K562 (cell line): ENCODE data around the gene BPIFB6. TPM values are rescaled to one million over a fixed set of nuclear protein-coding genes. Genes with fewer than 3 reads are reported as not detected.

Experiments
- ATAC-seq: fragments of 200-7000 bp; cut with Tn5 transposase; 3 replicates; pipeline ENCODE4 v1.9.1; 2020; ENCODE audit warnings: moderate library complexity
- BruUV-seq: library from RNA; stranded (reverse); fragments of 400-500 nt; replicated peaks from 2 replicates; lab custom pipeline; 2021; lab: Mats Ljungman, UMichigan
- CTCF ChIA-PET: fragments of 300-600 bp; formaldehyde crosslinking; extraction: SDS; loops from one replicate; lab custom pipeline; 2021; ENCODE audit warnings: low intra/inter-chr PET ratio; lab: Yijun Ruan, JAX
- POLR2A ChIA-PET: fragments of 300-600, 350-650 bp; sonication (Branson Sonifier 250); formaldehyde crosslinking; extraction: SDS; loops from one replicate; lab custom pipeline; 2021; ENCODE audit warnings: antibody characterized with exemption, inconsistent platforms; lab: Yijun Ruan, JAX
- DNase-seq, 4 experiments: peaks; one replicate each; pipeline versions ENCODE4 v3.0.0 to v3.0.0-alpha.2; 2011 to 2018; ENCODE audit warnings: low spot score in 3 of 4, mixed read lengths in 3 of 4; ENCODE audit errors: extremely low read depth in 1 of 4
- FAIRE-seq: peaks from 2 replicates; lab custom pipeline; 2011; peaks lifted over from hg19 to GRCh38; lab: Jason Lieb, UNC
- H2AFZ ChIP-seq: 2 replicates; pipeline ENCODE4 v1.6.0; 2011; ENCODE audit warnings: low read depth, low read length, control low read depth, inconsistent platforms
- H3K27ac ChIP-seq: fragments of 200-600 bp; 3 replicates; pipeline ENCODE4 v1.8.0; 2011; ENCODE audit warnings: low read depth, mild to moderate bottlenecking, control low read depth, inconsistent platforms, low read length, moderate library complexity, mixed read lengths; ENCODE audit errors: extremely low read depth
- H3K27me3 ChIP-seq, 2 experiments: fragments of 300-600 bp in 1 of 2; 2 replicates in 1 of 2; 3 replicates in 1 of 2; pipeline versions ENCODE4 v1.6.0 to v1.8.0; 2011; ENCODE audit warnings: inconsistent platforms in 2 of 2, low read length in 2 of 2, mild to moderate bottlenecking in 1 of 2, mixed read lengths in 1 of 2, moderate library complexity in 1 of 2; ENCODE audit not compliant: control insufficient read depth in 2 of 2, insufficient read depth in 2 of 2
- H3K36me3 ChIP-seq: fragments of 300-600 bp; 3 replicates; pipeline ENCODE4 v1.8.0; 2011; ENCODE audit warnings: mild to moderate bottlenecking, low read length, inconsistent platforms; ENCODE audit not compliant: control insufficient read depth, insufficient read depth
- H3K4me1 ChIP-seq, 2 experiments: fragments of 200-600 bp in 1 of 2; replicated peaks in 1 of 2; 2 replicates in 1 of 2; 3 replicates in 1 of 2; pipeline versions ENCODE4 v1.5.1 to v1.8.0; 2011; ENCODE audit warnings: inconsistent platforms in 2 of 2, low read length in 2 of 2, mild to moderate bottlenecking in 1 of 2, mixed read lengths in 1 of 2, moderate library complexity in 1 of 2; ENCODE audit not compliant: control insufficient read depth in 2 of 2, insufficient read depth in 2 of 2
- H3K4me2 ChIP-seq: 2 replicates; pipeline ENCODE4 v1.6.1; 2011; ENCODE audit warnings: low read length, control low read depth, inconsistent platforms, mixed read lengths; ENCODE audit not compliant: insufficient read depth
- H3K4me3 ChIP-seq: fragments of 200-600 bp; sonication (generic), shearing (Covaris generic); 2 replicates; pipeline ENCODE4 v1.5.1; 2016; ENCODE audit warnings: control low read depth, inconsistent platforms
- H3K79me2 ChIP-seq: fragments of 200-600 bp; 3 replicates; pipeline ENCODE4 v1.8.0; 2011; ENCODE audit warnings: low read length, inconsistent platforms; ENCODE audit not compliant: control insufficient read depth, insufficient read depth
- H3K9ac ChIP-seq, 2 experiments: 2 replicates each; pipeline versions ENCODE4 v1.6.0 to v1.6.1; 2011; ENCODE audit warnings: low read depth in 2 of 2, low read length in 2 of 2, control low read depth in 1 of 2, inconsistent platforms in 1 of 2, mild to moderate bottlenecking in 1 of 2, mixed read lengths in 1 of 2; ENCODE audit not compliant: insufficient read depth in 1 of 2
- H3K9me1 ChIP-seq: one replicate; pipeline ENCODE4 v1.6.0; 2011; ENCODE audit warnings: inconsistent platforms, mild to moderate bottlenecking, low read length, moderate library complexity; ENCODE audit not compliant: control insufficient read depth, insufficient read depth
- H3K9me3 ChIP-seq: replicated peaks from 2 replicates; pipeline ENCODE4 v1.5.1; 2011; ENCODE audit warnings: low read depth, low read length, inconsistent platforms; ENCODE audit not compliant: control insufficient read depth, insufficient read depth
- H4K20me1 ChIP-seq: replicated peaks from 2 replicates; pipeline ENCODE4 v1.6.1; 2011; ENCODE audit warnings: low read length, inconsistent platforms, mixed read lengths; ENCODE audit not compliant: control insufficient read depth, insufficient read depth
- BACH1 ChIP-seq: fragments of 200-800 bp; sonication (Bioruptor generic); IDR thresholded peaks from 2 replicates; pipeline ENCODE4 v1.6.1; 2016; ENCODE audit warnings: missing genetic modification characterization, missing compliant biosample characterization
- CBFA2T3 ChIP-seq: fragments of 450-650 bp; IDR thresholded peaks from 2 replicates; pipeline ENCODE4 v1.6.1; 2017
- CBX5 ChIP-seq: IDR thresholded peaks from 2 replicates; pipeline ENCODE4 v1.6.1; 2014; ENCODE audit warnings: low read depth, borderline replicate concordance
- COPS2 ChIP-seq: fragments of 450-650 bp; conservative IDR thresholded peaks from 2 replicates; pipeline ENCODE4 v1.6.1; 2016; ENCODE audit warnings: mild to moderate bottlenecking, moderate library complexity
- IFI16 ChIP-seq: fragments of 250-450 bp; sonication (Bioruptor Pico); IDR thresholded peaks from 2 replicates; pipeline ENCODE4 v2.1.2; 2022; ENCODE audit warnings: mild to moderate bottlenecking, inconsistent platforms
- KLF16 ChIP-seq: IDR thresholded peaks from 2 replicates; pipeline ENCODE4 v1.6.1; 2016; ENCODE audit warnings: antibody characterized with exemption
- NEUROD1 ChIP-seq: fragments of 150-350 bp; IDR thresholded peaks from 2 replicates; pipeline ENCODE4 v1.6.1; 2014; ENCODE audit warnings: borderline replicate concordance, low read length, low read depth; ENCODE audit not compliant: partially characterized antibody
- NRF1 ChIP-seq, 2 experiments: fragments of 450-650 bp; IDR thresholded peaks in 1 of 2; conservative IDR thresholded peaks in 1 of 2; 2 replicates each; pipeline ENCODE4 v1.6.1; 2014; ENCODE audit warnings: mild to moderate bottlenecking in 2 of 2
- PCBP1 ChIP-seq: fragments of 200-400 bp; formaldehyde crosslinking; IDR thresholded peaks from 2 replicates; pipeline ENCODE4 v1.6.1; 2018; ENCODE audit warnings: mild to moderate bottlenecking, low read depth, low read length; ENCODE audit not compliant: poor library complexity, severe bottlenecking
- PRPF4 ChIP-seq: fragments of 200-400 bp; formaldehyde crosslinking; IDR thresholded peaks from one replicate; pipeline ENCODE4 v1.6.1; 2017; ENCODE audit warnings: low read length, low read depth, mild to moderate bottlenecking; ENCODE audit not compliant: insufficient read depth, poor library complexity, severe bottlenecking
- RFX1 ChIP-seq: fragments of 450-650 bp; IDR thresholded peaks from 2 replicates; pipeline ENCODE4 v1.6.1; 2016; ENCODE audit warnings: mild to moderate bottlenecking, moderate library complexity
- SAFB2 ChIP-seq: fragments of 200-400 bp; formaldehyde crosslinking; IDR thresholded peaks from 2 replicates; pipeline ENCODE4 v1.6.1; 2018; ENCODE audit warnings: borderline replicate concordance, low read length, low read depth, moderate library complexity; ENCODE audit not compliant: severe bottlenecking
- SMARCA5 ChIP-seq: fragments of 450-650 bp; IDR thresholded peaks from 2 replicates; pipeline ENCODE4 v1.6.1; 2016
- SP2 ChIP-seq: IDR thresholded peaks from 2 replicates; pipeline ENCODE4 v1.6.1; 2011; ENCODE audit warnings: mild to moderate bottlenecking, low read depth, low read length, moderate library complexity; ENCODE audit not compliant: poor library complexity, severe bottlenecking; ENCODE audit errors: extremely low read depth
- TCF7L2 ChIP-seq: fragments of 150-350 bp; IDR thresholded peaks from 2 replicates; pipeline ENCODE4 v1.6.1; 2016; ENCODE audit warnings: low read depth, mild to moderate bottlenecking, low read length, moderate library complexity
- WGBS: fragments of 100-300 bp; shearing (Covaris generic); methylation state at CpG from one replicate; pipeline ENCODE4 v1.1.6; 2016; ENCODE audit warnings: low coverage, mixed read lengths; ENCODE audit not compliant: insufficient coverage; ENCODE audit errors: missing lambda C conversion rate; 5-methylcytosine and 5-hydroxymethylcytosine counted together
- in situ Hi-C: fragments of 300-500 bp; cut with MboI; formaldehyde crosslinking; loops from 4 replicates; pipeline ENCODE4 v1.15.0; 2018; ENCODE audit warnings: inconsistent platforms, mixed read lengths
- intact Hi-C: fragments of 100-400 bp; cut with micrococcal nuclease; formaldehyde crosslinking; loops from 2 replicates; pipeline ENCODE4 v1.14.2; 2022
- polyA plus RNA-seq, 8 experiments: library from polyadenylated mRNA; depleted of rRNA in 4 of 8; stranded (reverse) in 5 of 8; unstranded in 3 of 8; fragments of >200 nt; fragmentation: Nextera tagmentation in 2 of 8; fragmentation: Illumina TruSeq in 1 of 8; extraction: Ambion mirVana in 2 of 8; extraction: Trizol in 1 of 8; gene quantifications; 2 replicates each; pipeline versions ENCODE4 v1.2.1 to v1.2.3, GENCODE V29; 2011 to 2014; ENCODE audit warnings: inconsistent platforms in 1 of 8, missing spikeins in 1 of 8
- total RNA-seq, 7 experiments: library from RNA; depleted of rRNA in 6 of 7; stranded (reverse); fragments of >200 nt in 6 of 7; fragmentation: Illumina TruSeq in 2 of 7; extraction: Trizol in 2 of 7; gene quantifications; 2 replicates each; pipeline versions ENCODE4 v1.2.1 to v1.2.3, GENCODE V29; 2011 to 2021; ENCODE audit warnings: low replicate concordance in 1 of 7
- TF ChIP-seq, protein P1 (sequence below), 3 experiments: IDR thresholded peaks in 2 of 3; conservative IDR thresholded peaks in 1 of 3; 2 replicates each; pipeline ENCODE4 v1.5.1; 2011 to 2012; ENCODE audit warnings: low read length in 3 of 3, mild to moderate bottlenecking in 3 of 3, control low read depth in 2 of 3, improper control_type of control experiment in 1 of 3, inconsistent platforms in 1 of 3, low read depth in 1 of 3, mixed read lengths in 1 of 3, moderate library complexity in 1 of 3; ENCODE audit not compliant: insufficient read depth in 2 of 3
- TF ChIP-seq, protein P2 (sequence below): fragments of 250-450 bp; sonication (Bioruptor Pico); IDR thresholded peaks from 2 replicates; pipeline ENCODE4 v1.5.0; 2021
- TF ChIP-seq, protein P3 (sequence below): fragments of 250-450 bp; sonication (Bioruptor Pico); IDR thresholded peaks from 2 replicates; pipeline ENCODE4 v1.4.0; 2020; ENCODE audit warnings: mild to moderate bottlenecking, moderate library complexity
- TF ChIP-seq, protein P4 (sequence below): fragments of 450-650 bp; conservative IDR thresholded peaks from 2 replicates; pipeline ENCODE4 v1.6.1; 2016; ENCODE audit warnings: missing genetic modification characterization, low read depth, mild to moderate bottlenecking, missing compliant biosample characterization, moderate library complexity

BPIFB6 gene
- total and polyA plus RNA-seq, 9 of the 15 experiments (the other 6 are each of a cell fraction or from before 2014, with no cell fraction given) = not detected

DNA sequence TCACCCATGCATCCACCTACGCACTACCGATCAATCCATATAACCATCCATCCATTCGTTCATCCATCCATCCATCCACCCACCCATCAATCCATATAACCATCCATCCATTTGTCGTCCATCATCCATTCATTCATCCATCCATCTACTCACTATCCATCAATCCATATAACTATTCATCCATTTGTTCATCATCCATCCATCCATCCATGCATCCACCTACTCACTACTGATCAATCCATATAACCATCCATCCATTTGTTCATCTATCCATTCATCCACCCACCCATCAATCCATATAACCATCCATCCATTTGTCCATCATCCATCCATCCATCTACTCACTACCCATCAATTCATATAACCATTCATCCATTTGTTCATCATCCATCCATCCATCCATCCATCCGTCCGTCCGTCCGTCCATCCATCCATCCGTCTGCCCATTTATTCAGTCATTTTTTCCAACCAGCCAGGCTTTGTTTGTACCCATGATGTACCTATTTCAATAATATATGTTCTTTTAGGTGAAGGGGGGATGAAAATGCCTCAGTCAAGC is 6.1 kb upstream of the BPIFB6 start:
- no peaks in the 10 kb centered on the region for H3K79me2 ChIP-seq
- CTCF ChIA-PET = no interaction called here
- DNase-seq = no peak
- FAIRE-seq = no peak
- 0% methylated on average over 9 of the region's 9 CpGs for WGBS
- POLR2A ChIA-PET = interaction anchor here (1.2 kb wide), 1 partner anchor 8 kb away, joined by 7 read pairs; no protein-coding TSS in a partner anchor
- no peak overlapping the region for H3K4me3 ChIP-seq
- H3K4me1 ChIP-seq = no peaks in the 10 kb centered on the region
- ATAC-seq = no peak
- H2AFZ ChIP-seq = no peak overlapping the region
- no peaks in the 10 kb centered on the region for H3K9me3 ChIP-seq
- no peak overlapping the region for H3K4me2 ChIP-seq
- TF ChIP-seq, protein P1, sequence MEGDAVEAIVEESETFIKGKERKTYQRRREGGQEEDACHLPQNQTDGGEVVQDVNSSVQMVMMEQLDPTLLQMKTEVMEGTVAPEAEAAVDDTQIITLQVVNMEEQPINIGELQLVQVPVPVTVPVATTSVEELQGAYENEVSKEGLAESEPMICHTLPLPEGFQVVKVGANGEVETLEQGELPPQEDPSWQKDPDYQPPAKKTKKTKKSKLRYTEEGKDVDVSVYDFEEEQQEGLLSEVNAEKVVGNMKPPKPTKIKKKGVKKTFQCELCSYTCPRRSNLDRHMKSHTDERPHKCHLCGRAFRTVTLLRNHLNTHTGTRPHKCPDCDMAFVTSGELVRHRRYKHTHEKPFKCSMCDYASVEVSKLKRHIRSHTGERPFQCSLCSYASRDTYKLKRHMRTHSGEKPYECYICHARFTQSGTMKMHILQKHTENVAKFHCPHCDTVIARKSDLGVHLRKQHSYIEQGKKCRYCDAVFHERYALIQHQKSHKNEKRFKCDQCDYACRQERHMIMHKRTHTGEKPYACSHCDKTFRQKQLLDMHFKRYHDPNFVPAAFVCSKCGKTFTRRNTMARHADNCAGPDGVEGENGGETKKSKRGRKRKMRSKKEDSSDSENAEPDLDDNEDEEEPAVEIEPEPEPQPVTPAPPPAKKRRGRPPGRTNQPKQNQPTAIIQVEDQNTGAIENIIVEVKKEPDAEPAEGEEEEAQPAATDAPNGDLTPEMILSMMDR (IDR thresholded peaks at IDR 0.05 in 2 of 3, conservative IDR thresholded peaks at IDR 0.05 in 1 of 3; ENCODE audit: insufficient read depth in 2 of 3, low read depth in 1 of 3, low read length in 3 of 3) = no peak
- TF ChIP-seq NRF1 (conservative IDR thresholded peaks at IDR 0.05 in 1 of 2, IDR thresholded peaks at IDR 0.05 in 1 of 2) (no peak), BACH1 (tag) (no peak), KLF16 (no peak), SMARCA5 (no peak), COPS2 (no peak), CBX5 (no peak), PRPF4 (no peak), PCBP1 (no peak), SAFB2 (no peak), CBFA2T3 (no peak), TCF7L2 (no peak), SP2 (no peak), RFX1 (no peak), IFI16 (CRISPR knock-in tag) (no peak), NEUROD1 (no peak)
- TF ChIP-seq, protein P2, sequence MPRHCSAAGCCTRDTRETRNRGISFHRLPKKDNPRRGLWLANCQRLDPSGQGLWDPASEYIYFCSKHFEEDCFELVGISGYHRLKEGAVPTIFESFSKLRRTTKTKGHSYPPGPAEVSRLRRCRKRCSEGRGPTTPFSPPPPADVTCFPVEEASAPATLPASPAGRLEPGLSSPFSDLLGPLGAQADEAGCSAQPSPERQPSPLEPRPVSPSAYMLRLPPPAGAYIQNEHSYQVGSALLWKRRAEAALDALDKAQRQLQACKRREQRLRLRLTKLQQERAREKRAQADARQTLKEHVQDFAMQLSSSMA (CRISPR knock-in tag) = no peak
- TF ChIP-seq, protein P3, sequence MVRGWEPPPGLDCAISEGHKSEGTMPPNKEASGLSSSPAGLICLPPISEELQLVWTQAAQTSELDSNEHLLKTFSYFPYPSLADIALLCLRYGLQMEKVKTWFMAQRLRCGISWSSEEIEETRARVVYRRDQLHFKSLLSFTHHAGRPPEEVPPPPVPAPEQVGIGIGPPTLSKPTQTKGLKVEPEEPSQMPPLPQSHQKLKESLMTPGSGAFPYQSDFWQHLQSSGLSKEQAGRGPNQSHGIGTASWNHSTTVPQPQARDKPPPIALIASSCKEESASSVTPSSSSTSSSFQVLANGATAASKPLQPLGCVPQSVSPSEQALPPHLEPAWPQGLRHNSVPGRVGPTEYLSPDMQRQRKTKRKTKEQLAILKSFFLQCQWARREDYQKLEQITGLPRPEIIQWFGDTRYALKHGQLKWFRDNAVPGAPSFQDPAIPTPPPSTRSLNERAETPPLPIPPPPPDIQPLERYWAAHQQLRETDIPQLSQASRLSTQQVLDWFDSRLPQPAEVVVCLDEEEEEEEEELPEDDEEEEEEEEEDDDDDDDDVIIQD = no peak
- TF ChIP-seq, protein P4, sequence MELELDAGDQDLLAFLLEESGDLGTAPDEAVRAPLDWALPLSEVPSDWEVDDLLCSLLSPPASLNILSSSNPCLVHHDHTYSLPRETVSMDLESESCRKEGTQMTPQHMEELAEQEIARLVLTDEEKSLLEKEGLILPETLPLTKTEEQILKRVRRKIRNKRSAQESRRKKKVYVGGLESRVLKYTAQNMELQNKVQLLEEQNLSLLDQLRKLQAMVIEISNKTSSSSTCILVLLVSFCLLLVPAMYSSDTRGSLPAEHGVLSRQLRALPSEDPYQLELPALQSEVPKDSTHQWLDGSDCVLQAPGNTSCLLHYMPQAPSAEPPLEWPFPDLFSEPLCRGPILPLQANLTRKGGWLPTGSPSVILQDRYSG (tag) = no peak
- in situ Hi-C loops = no loop called here
- no peak overlapping the region for H3K27ac ChIP-seq
- no peaks in the 10 kb centered on the region for H3K9me1 ChIP-seq
- no TSS peak for BruUV-seq
- H4K20me1 ChIP-seq = no peaks in the 10 kb centered on the region; the same call in 1 of the 2 replicates
- peaks cover under 1 to 6% of the 10 kb centered on the region in 2 experiments; a peak in 3 of 5 replicates for H3K27me3 ChIP-seq
- intact Hi-C loops = no loop called here
- H3K36me3 ChIP-seq = no peaks in the 10 kb centered on the region
- H3K9ac ChIP-seq = no peak overlapping the region
